SU-DHL-6 (cell line): ENCODE data around the gene ANKFY1.

Source experiments
- EZH2phosphoT487 ChIP-seq: fragments of 200-600 bp; sonication (generic), shearing (Covaris generic); conservative IDR thresholded peaks from 2 replicates; pipeline ENCODE4 v1.6.1; 2018; ENCODE audit warnings: mild to moderate bottlenecking, antibody characterized with exemption, low read length, moderate library complexity, mixed read lengths
- TF ChIP-seq, protein P1 (sequence below): fragments of 200-600 bp; sonication (generic); IDR thresholded peaks from one replicate; pipeline ENCODE4 v1.5.1; 2017; ENCODE audit warnings: antibody characterized with exemption, mild to moderate bottlenecking, low read length, moderate library complexity; ENCODE audit not compliant: insufficient read depth, poor library complexity, severe bottlenecking

DNA sequence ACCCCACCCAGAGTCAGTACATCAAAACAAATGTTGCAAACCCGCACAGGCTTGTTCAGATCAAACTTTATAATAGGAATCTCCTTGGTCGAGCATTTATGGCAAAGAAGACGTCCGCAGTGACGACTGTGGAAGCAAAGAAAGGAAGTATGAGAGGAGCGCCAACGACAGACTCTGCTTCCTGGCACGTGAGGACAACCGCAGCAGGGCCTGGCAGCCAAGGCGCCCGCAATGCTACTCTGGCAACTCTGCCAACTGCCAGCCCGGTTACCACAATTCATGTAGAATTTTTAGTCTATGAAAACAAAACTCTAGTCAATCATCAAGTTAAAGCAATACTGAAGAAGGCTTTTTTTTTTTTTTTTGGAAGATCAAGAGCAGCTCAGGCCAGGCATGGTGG is 96.0 kb downstream of the ANKFY1 start:
- TF ChIP-seq, protein P1, sequence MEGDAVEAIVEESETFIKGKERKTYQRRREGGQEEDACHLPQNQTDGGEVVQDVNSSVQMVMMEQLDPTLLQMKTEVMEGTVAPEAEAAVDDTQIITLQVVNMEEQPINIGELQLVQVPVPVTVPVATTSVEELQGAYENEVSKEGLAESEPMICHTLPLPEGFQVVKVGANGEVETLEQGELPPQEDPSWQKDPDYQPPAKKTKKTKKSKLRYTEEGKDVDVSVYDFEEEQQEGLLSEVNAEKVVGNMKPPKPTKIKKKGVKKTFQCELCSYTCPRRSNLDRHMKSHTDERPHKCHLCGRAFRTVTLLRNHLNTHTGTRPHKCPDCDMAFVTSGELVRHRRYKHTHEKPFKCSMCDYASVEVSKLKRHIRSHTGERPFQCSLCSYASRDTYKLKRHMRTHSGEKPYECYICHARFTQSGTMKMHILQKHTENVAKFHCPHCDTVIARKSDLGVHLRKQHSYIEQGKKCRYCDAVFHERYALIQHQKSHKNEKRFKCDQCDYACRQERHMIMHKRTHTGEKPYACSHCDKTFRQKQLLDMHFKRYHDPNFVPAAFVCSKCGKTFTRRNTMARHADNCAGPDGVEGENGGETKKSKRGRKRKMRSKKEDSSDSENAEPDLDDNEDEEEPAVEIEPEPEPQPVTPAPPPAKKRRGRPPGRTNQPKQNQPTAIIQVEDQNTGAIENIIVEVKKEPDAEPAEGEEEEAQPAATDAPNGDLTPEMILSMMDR: no peak
- no peak for TF ChIP-seq EZH2phosphoT487
